ENCODE results near the gene NDRG2. TPM values are rescaled to one million over a fixed set of nuclear protein-coding genes. Genes with fewer than 3 reads are reported as not detected.
"Not testable (repeated sequence)": the region's sequence is repeated elsewhere in the genome, so short reads cannot be mapped to it uniquely, and the experiment has no call there.

Gene NDRG2
- total and polyA plus RNA-seq, 2 experiments from 2014 or later = 0.28 to 2.8 TPM

DNA sequence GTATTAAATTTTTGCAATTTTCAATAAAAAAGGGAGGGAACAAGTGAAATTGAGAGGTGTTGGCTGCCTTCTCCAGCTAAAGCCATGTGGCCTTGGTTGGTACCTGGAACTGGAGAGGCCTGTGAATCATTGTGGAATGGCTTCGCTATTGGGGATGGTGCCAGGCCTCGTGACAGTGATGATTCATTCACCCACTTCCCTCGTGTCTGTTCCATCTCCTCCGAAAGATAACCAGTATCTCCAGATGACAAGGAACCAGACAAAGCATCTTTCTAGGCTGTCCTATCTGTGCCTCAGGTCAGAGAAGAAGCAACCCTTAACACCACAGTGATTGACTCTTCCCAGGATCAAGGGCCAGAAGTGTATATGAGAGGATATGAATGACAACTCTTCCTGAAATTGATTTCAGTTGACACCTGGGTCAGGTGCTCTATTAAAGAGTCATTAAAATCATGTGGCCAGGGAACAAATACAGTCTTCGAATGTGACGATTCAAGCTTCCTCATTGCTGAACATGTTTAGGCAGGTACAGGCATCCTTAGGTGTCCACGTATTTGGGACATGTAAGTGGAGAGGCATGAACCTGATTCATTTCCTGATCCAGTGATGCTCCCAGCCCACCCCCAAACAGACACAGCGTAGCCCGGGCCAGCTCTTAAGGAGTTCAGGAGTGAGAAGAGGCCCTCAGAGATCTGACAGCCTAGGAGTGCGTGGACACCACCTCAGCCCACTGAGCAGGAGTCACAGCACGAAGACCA is 17.0 kb upstream of the NDRG2 start, which contains the start of gene RNASE7:
RNASE7 (plus strand) TSS at position 687 of the 758 bp plus-strand sequence. CDS start 631 bp downstream, outside the sequence.
- WGBS, 2 experiments (ENCODE audit: low coverage in 1 of 2, low lambda C conversion rate in 2 of 2, missing lambda C conversion rate in 2 of 2) = 58 to 65% methylated on average over 11 of the region's 11 CpGs
- Histone ChIP-seq H3F3A (ENCODE audit: insufficient read depth) (no peaks in the 10 kb centered on the region), H3K9me3 (ENCODE audit: low read depth) (no peaks in the 10 kb centered on the region), H3K4me1 (ENCODE audit: insufficient read depth) (peaks cover 13% of the 10 kb centered on the region), H3K9me2 (ENCODE audit: insufficient read depth) (no peaks in the 10 kb centered on the region), H3K36me3 (ENCODE audit: low read depth) (no peaks in the 10 kb centered on the region), H3K4me3 (no peak within 1 kb of the TSS), H2AFZ (no peak within 1 kb of the TSS), H3K27ac (no peak within 1 kb of the TSS), H3K4me2 (ENCODE audit: unreplicated experiment) (no peak within 1 kb of the TSS), H3K9ac (no peak within 1 kb of the TSS), H4K20me1 (ENCODE audit: insufficient read depth) (no peaks in the 10 kb centered on the region), H3K27me3 (replicated peaks; ENCODE audit: insufficient read depth) (no peaks in the 10 kb centered on the region), H3K79me2 (ENCODE audit: insufficient read depth) (no peaks in the 10 kb centered on the region)
- TF ChIP-seq EZH2phosphoT487 (IDR thresholded peaks at IDR 0.05; ENCODE audit: insufficient read depth, low read depth) (no peak), EZH2 (IDR thresholded peaks at IDR 0.05; ENCODE audit: insufficient read depth, poor library complexity, severe bottlenecking) (no peak)
- DNase-seq = peak; percentile 76
- in situ Hi-C loops (cut with MboI) = no loop called here

DNA sequence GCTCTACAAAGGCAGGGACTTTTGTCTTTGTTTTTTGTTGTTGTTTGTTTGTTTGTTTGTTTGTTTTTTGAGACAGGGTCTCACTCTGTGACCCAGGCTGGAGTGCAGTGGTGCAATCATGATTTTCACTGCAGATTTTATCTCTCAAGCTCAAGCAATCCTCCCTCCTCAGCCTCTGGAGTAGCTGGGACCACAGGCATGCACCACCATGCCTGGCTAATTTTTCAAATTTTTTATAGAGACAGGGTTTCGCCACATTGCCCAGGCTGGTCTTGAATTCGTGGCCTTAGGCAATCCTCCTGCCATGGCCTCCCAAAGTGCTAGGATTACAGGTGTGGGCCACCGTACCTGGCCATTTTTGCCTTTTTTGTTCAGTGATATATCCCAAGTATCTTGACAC is 16.1 kb upstream of the NDRG2 start:
- H2AFZ ChIP-seq; H3K9me3 ChIP-seq (ENCODE audit: low read depth); H3K4me2 ChIP-seq (ENCODE audit: unreplicated experiment); H3K4me3 ChIP-seq; H3K9ac ChIP-seq; in situ Hi-C loops (cut with MboI); H4K20me1 ChIP-seq (ENCODE audit: insufficient read depth); H3K9me2 ChIP-seq (ENCODE audit: insufficient read depth); H3K27ac ChIP-seq; H3K36me3 ChIP-seq (ENCODE audit: low read depth); H3K27me3 ChIP-seq (replicated peaks; ENCODE audit: insufficient read depth); H3F3A ChIP-seq (ENCODE audit: insufficient read depth); H3K79me2 ChIP-seq (ENCODE audit: insufficient read depth); DNase-seq: not testable (repeated sequence)
- peaks cover 13% of the 10 kb centered on the region for H3K4me1 ChIP-seq (ENCODE audit: insufficient read depth)
- 72 to 75% methylated on average over 3 of the region's 3 CpGs for WGBS, 2 experiments (ENCODE audit: low coverage in 1 of 2, low lambda C conversion rate in 2 of 2, missing lambda C conversion rate in 2 of 2)

- no peak overlapping the region for H3K4me3 ChIP-seq
- H3K27me3 ChIP-seq (replicated peaks; ENCODE audit: insufficient read depth) = no peaks in the 10 kb centered on the region
- H4K20me1 ChIP-seq (ENCODE audit: insufficient read depth) = no peaks in the 10 kb centered on the region
- H3K9me3 ChIP-seq (ENCODE audit: low read depth) = no peaks in the 10 kb centered on the region
- no peak overlapping the region for H2AFZ ChIP-seq
- H3K36me3 ChIP-seq (ENCODE audit: low read depth) = no peaks in the 10 kb centered on the region
- H3K4me2 ChIP-seq (ENCODE audit: unreplicated experiment) = no peak overlapping the region
- H3K79me2 ChIP-seq (ENCODE audit: insufficient read depth) = no peaks in the 10 kb centered on the region
- no peak overlapping the region for H3K27ac ChIP-seq
- H3K4me1 ChIP-seq (ENCODE audit: insufficient read depth) = peaks cover 13% of the 10 kb centered on the region
- no peak for TF ChIP-seq EZH2phosphoT487 (IDR thresholded peaks at IDR 0.05; ENCODE audit: insufficient read depth, low read depth)
- TF ChIP-seq EZH2 (IDR thresholded peaks at IDR 0.05; ENCODE audit: insufficient read depth, poor library complexity, severe bottlenecking) = no peak
- no peak overlapping the region for H3K9ac ChIP-seq
- H3F3A ChIP-seq (ENCODE audit: insufficient read depth) = no peaks in the 10 kb centered on the region
- 87 to 89% methylated on average over 8 of the region's 8 CpGs for WGBS, 2 experiments (ENCODE audit: low coverage in 1 of 2, low lambda C conversion rate in 2 of 2, missing lambda C conversion rate in 2 of 2)
- H3K9me2 ChIP-seq (ENCODE audit: insufficient read depth) = no peaks in the 10 kb centered on the region
- in situ Hi-C loops (cut with MboI) = no loop called here
- no peak for DNase-seq
These were observed 15.6 kb upstream of the NDRG2 start for GRCh38 chr14:21040370-21040925.

GRCh38 chr14:21039585-21040369 is 14.9 kb upstream of the NDRG2 start:
- Histone ChIP-seq H2AFZ (peak overlapping the region; percentile 79), H3K27ac (no peak overlapping the region), H3K9me2 (ENCODE audit: insufficient read depth) (no peaks in the 10 kb centered on the region), H3K36me3 (ENCODE audit: low read depth) (no peaks in the 10 kb centered on the region), H3K27me3 (replicated peaks; ENCODE audit: insufficient read depth) (no peaks in the 10 kb centered on the region), H3K4me2 (ENCODE audit: unreplicated experiment) (no peak overlapping the region), H3K79me2 (ENCODE audit: insufficient read depth) (no peaks in the 10 kb centered on the region), H3F3A (ENCODE audit: insufficient read depth) (no peaks in the 10 kb centered on the region), H4K20me1 (ENCODE audit: insufficient read depth) (no peaks in the 10 kb centered on the region), H3K4me3 (no peak overlapping the region), H3K9ac (no peak overlapping the region), H3K9me3 (ENCODE audit: low read depth) (no peaks in the 10 kb centered on the region), H3K4me1 (ENCODE audit: insufficient read depth) (peaks cover 13% of the 10 kb centered on the region)
- DNase-seq = peak; percentile 74
- no peak for TF ChIP-seq EZH2phosphoT487 (IDR thresholded peaks at IDR 0.05; ENCODE audit: insufficient read depth, low read depth)
- TF ChIP-seq EZH2 (IDR thresholded peaks at IDR 0.05; ENCODE audit: insufficient read depth, poor library complexity, severe bottlenecking) = no peak
- WGBS, 2 experiments (ENCODE audit: low coverage in 1 of 2, low lambda C conversion rate in 2 of 2, missing lambda C conversion rate in 2 of 2) = 55 to 57% methylated on average over 8 of the region's 8 CpGs
- in situ Hi-C loops (cut with MboI) = no loop called here
